ENCODE measurements around the gene LHFPL6. TPM values are rescaled to one million over a fixed set of nuclear protein-coding genes. Genes with fewer than 3 reads are reported as not detected.

Gene LHFPL6
- total RNA-seq, 1 experiment from 2014 or later = 3.6 TPM

DNA sequence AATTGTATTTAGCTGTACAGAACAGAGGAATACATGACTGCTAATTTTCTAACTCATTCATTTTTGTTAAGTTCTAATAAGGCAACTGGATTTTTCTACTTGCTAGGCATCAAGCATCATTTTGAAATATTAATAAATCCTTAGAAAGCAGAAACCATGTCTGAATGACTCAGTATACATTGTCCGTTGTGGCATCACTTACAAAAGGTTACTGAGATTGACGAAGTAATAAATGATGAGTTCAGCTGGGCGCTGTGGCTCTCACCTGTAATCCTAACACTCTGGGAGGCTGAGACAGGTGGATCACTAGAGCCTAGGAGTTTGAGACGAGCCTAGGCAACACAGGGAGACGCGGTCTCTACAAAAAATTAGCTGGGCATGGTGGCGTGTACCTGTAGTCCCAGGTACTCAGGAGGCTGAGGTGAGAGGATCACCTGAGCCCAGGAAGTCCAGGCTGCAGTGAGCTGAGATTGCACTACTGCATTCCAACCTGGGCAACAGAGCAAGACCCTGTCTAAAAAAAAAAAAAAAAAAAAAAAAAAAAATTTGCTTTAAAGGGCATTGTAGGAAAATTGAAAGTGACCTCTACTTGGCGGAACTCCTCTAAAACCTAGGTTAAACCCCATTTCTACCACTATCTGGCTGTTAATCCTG lies 36.6 kb downstream of the LHFPL6 start:
- no TSS peak for BruUV-seq (replicated peaks)
- intact Hi-C loops (cut with micrococcal nuclease; ENCODE audit: unreplicated experiment) = no loop called here
- Histone ChIP-seq H3K36me3 (ENCODE audit: control insufficient read depth, insufficient read depth, low read length) (no peaks in the 10 kb centered on the region), H3K27me3 (replicated peaks; ENCODE audit: control insufficient read depth, insufficient read depth, low read length) (no peaks in the 10 kb centered on the region), H3K4me1 (peaks cover 29% of the 10 kb centered on the region), H3K4me3 (ENCODE audit: low read depth, low read length) (no peak overlapping the region), H3K9me3 (no peaks in the 10 kb centered on the region)
- DNase-seq = no peak
- Mint-ChIP-seq H3K27ac (ENCODE audit: unreplicated experiment) (peak overlapping the region; percentile 97), H3K27me3 (ENCODE audit: insufficient read depth, unreplicated experiment) (no peaks in the 10 kb centered on the region), H3K9me3 (ENCODE audit: unreplicated experiment) (no peaks in the 10 kb centered on the region), H3K4me1 (ENCODE audit: low read depth, unreplicated experiment) (peaks cover 39% of the 10 kb centered on the region), H3K36me3 (ENCODE audit: insufficient read depth, unreplicated experiment) (peaks cover 7% of the 10 kb centered on the region), H3K4me3 (ENCODE audit: unreplicated experiment) (peak overlapping the region; percentile 68)
- CTCF ChIA-PET = no interaction called here
- TF ChIP-seq, protein P1, sequence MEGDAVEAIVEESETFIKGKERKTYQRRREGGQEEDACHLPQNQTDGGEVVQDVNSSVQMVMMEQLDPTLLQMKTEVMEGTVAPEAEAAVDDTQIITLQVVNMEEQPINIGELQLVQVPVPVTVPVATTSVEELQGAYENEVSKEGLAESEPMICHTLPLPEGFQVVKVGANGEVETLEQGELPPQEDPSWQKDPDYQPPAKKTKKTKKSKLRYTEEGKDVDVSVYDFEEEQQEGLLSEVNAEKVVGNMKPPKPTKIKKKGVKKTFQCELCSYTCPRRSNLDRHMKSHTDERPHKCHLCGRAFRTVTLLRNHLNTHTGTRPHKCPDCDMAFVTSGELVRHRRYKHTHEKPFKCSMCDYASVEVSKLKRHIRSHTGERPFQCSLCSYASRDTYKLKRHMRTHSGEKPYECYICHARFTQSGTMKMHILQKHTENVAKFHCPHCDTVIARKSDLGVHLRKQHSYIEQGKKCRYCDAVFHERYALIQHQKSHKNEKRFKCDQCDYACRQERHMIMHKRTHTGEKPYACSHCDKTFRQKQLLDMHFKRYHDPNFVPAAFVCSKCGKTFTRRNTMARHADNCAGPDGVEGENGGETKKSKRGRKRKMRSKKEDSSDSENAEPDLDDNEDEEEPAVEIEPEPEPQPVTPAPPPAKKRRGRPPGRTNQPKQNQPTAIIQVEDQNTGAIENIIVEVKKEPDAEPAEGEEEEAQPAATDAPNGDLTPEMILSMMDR (IDR thresholded peaks at IDR 0.05; ENCODE audit: insufficient read depth in 1 of 2, low read depth in 1 of 2, low read length in 1 of 2, severe bottlenecking in 1 of 2, unreplicated experiment in 1 of 2) = no peak
- POLR2A ChIA-PET = no interaction called here

DNA sequence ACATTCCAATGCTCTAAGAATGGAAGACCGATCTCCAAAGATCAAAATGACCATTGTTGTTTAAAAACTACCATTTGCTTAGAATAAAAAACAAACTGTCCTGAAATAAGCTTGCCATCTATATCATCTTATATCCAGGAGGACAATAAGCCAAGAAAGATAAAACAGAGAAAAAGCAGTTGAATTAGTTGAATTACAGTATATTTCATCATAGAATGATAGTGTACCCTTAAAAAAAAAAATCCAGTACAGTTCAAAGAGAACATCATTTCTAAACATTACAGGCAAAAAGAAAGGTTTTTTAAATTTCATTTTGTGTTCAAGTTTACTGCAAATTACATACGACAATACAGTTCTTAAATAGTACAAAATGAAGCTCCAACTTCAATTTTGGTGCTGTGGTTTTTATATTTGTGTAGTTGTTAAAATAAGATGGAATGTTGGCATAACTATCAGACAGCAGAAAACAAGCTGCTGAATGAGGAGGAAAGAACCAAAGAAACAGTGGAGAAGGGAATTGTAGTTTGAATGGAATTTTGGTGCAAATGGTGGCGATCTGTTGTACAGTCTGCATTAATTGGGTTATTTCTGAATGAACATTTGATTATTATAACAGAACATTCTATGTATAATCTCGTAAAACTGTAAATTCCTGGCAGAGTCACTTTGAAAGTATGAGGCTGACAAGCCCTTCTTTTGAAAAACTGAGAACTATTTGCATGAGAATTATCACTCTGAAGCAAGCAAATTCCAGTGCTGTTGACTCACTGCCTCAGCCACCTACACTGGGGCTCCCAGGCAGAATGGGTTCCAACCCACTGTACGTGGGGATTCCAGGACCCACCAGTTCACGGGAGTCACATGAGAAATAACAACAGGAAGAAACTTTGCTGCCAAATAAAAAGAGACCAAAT lies 37.7 kb downstream of the LHFPL6 start:
- TF ChIP-seq, protein P1 (IDR thresholded peaks at IDR 0.05; ENCODE audit: insufficient read depth in 1 of 2, low read depth in 1 of 2, low read length in 1 of 2, severe bottlenecking in 1 of 2, unreplicated experiment in 1 of 2) = no peak
- BruUV-seq (replicated peaks) = TSS peak; percentile 83
- Histone ChIP-seq H3K27me3 (replicated peaks; ENCODE audit: control insufficient read depth, insufficient read depth, low read length) (no peaks in the 10 kb centered on the region), H3K4me3 (ENCODE audit: low read depth, low read length) (no peak overlapping the region), H3K36me3 (ENCODE audit: control insufficient read depth, insufficient read depth, low read length) (no peaks in the 10 kb centered on the region), H3K9me3 (no peaks in the 10 kb centered on the region), H3K4me1 (peaks cover 29% of the 10 kb centered on the region)
- DNase-seq = peak; percentile 63 to 72
- Mint-ChIP-seq H3K27me3 (ENCODE audit: insufficient read depth, unreplicated experiment) (no peaks in the 10 kb centered on the region), H3K36me3 (ENCODE audit: insufficient read depth, unreplicated experiment) (peaks cover 7% of the 10 kb centered on the region), H3K9me3 (ENCODE audit: unreplicated experiment) (no peaks in the 10 kb centered on the region), H3K4me3 (ENCODE audit: unreplicated experiment) (peak overlapping the region; percentile 68), H3K4me1 (ENCODE audit: low read depth, unreplicated experiment) (peaks cover 39% of the 10 kb centered on the region), H3K27ac (ENCODE audit: unreplicated experiment) (peak overlapping the region; percentile 97)
- ChIA-PET CTCF (no interaction called here), POLR2A (no interaction called here)
- intact Hi-C loops (cut with micrococcal nuclease; ENCODE audit: unreplicated experiment) = loop anchor here (2.0 kb wide), 1 partner anchor 38 kb away; the partner anchor contains the start of gene LHFPL6

DNA sequence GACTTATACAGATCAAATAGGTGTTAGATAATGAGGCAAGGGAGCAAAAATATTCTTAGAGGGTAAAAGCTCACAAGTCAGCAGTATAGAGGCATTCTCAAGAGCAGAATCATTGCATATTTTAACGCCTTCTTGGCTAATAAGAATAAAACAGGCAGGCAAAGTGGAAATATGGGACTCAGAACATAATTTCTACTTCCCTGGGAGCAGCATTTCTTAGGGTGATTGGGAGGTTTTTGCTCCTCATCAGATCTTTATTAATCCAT lies 39.6 kb downstream of the LHFPL6 start:
- H3K27me3 Mint-ChIP-seq (ENCODE audit: insufficient read depth, unreplicated experiment) = no peaks in the 10 kb centered on the region
- Histone ChIP-seq H3K4me3 (ENCODE audit: low read depth, low read length) (no peak overlapping the region), H3K9me3 (no peaks in the 10 kb centered on the region), H3K36me3 (ENCODE audit: control insufficient read depth, insufficient read depth, low read length) (no peaks in the 10 kb centered on the region), H3K4me1 (peaks cover 29% of the 10 kb centered on the region), H3K27me3 (replicated peaks; ENCODE audit: control insufficient read depth, insufficient read depth, low read length) (no peaks in the 10 kb centered on the region)
- H3K4me1 Mint-ChIP-seq (ENCODE audit: low read depth, unreplicated experiment) = peaks cover 39% of the 10 kb centered on the region
- no peak for DNase-seq
- CTCF ChIA-PET = no interaction called here
- intact Hi-C loops (cut with micrococcal nuclease; ENCODE audit: unreplicated experiment) = no loop called here
- POLR2A ChIA-PET = no interaction called here
- H3K36me3 Mint-ChIP-seq (ENCODE audit: insufficient read depth, unreplicated experiment) = peaks cover 7% of the 10 kb centered on the region
- no peak overlapping the region for H3K4me3 Mint-ChIP-seq (ENCODE audit: unreplicated experiment)
- no TSS peak for BruUV-seq (replicated peaks)
- TF ChIP-seq, protein P1 (IDR thresholded peaks at IDR 0.05; ENCODE audit: insufficient read depth in 1 of 2, low read depth in 1 of 2, low read length in 1 of 2, severe bottlenecking in 1 of 2, unreplicated experiment in 1 of 2) = no peak
- H3K27ac Mint-ChIP-seq (ENCODE audit: unreplicated experiment) = no peak overlapping the region
- no peaks in the 10 kb centered on the region for H3K9me3 Mint-ChIP-seq (ENCODE audit: unreplicated experiment)
